ENCODE results near the gene DOCK2.

GRCh38 chr5:169814045-169814444, 177.0 kb downstream of the DOCK2 start:
- TF ChIP-seq, protein P1, sequence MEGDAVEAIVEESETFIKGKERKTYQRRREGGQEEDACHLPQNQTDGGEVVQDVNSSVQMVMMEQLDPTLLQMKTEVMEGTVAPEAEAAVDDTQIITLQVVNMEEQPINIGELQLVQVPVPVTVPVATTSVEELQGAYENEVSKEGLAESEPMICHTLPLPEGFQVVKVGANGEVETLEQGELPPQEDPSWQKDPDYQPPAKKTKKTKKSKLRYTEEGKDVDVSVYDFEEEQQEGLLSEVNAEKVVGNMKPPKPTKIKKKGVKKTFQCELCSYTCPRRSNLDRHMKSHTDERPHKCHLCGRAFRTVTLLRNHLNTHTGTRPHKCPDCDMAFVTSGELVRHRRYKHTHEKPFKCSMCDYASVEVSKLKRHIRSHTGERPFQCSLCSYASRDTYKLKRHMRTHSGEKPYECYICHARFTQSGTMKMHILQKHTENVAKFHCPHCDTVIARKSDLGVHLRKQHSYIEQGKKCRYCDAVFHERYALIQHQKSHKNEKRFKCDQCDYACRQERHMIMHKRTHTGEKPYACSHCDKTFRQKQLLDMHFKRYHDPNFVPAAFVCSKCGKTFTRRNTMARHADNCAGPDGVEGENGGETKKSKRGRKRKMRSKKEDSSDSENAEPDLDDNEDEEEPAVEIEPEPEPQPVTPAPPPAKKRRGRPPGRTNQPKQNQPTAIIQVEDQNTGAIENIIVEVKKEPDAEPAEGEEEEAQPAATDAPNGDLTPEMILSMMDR (IDR thresholded peaks at IDR 0.05) = no peak
- TF ChIP-seq POLR2A (IDR thresholded peaks at IDR 0.05) = no peak
